ENCODE results near the gene LAGE3. TPM values are rescaled to one million over a fixed set of nuclear protein-coding genes. Genes with fewer than 3 reads are reported as not detected.

Gene LAGE3
- total and polyA plus RNA-seq, 3 donors from 2014 or later, result 12.4 to 30.9 (median 29.1) TPM

DNA sequence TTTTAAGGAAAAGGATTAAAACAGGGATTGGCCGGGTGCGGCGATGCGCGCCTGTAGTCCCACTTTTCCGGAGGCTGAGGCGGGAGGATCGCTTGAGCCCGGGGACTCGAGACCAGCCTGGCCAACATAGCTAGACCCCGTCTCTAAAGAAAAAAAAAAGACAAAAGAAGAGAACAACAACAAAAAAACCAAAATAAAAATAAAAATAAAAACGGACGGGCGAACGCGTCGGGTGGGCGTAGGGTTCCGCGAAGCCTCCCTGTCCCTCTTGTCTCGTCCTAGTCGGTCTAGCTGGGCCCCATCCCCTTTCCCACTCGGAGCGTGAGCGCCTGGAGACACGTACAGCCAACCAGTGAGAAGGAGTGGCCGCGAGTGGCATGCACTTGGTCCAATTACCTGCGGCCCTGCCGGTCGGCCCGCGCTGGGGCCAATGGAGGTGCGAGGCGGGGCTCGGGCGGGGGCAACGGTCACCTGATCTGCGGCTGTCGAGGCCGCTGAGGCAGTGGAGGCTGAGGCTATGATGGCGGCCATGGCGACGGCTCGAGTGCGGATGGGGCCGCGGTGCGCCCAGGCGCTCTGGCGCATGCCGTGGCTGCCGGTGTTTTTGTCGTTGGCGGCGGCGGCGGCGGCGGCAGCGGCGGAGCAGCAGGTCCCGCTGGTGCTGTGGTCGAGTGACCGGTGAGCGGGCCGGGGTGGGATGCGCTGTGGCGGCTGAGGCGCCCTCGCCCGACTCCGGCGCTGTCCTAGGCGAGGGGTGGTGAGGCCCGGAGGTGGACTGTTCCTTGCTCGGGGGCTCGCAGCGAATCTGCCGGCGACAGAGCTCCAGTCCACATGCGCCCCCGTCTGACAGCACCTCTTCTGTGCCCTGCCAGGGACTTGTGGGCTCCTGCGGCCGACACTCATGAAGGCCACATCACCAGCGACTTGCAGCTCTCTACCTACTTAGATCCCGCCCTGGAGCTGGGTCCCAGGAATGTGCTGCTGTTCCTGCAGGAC, 50.6 kb downstream of the LAGE3 start, which contains the start of gene ATP6AP1:
TSS of gene ATP6AP1 (plus strand) at position 502 of the 996 bp plus-strand sequence. CDS start at position 518, 16 bp downstream.
- DNase-seq, result peak; percentile 93
- Histone ChIP-seq H3K27me3 (no peaks in the 10 kb centered on the region), H3K4me1 (no peaks in the 10 kb centered on the region), H3K9me3 (no peaks in the 10 kb centered on the region), H3K27ac (peak within 1 kb of the TSS; percentile 55 to 58), H3K4me3 (peak within 1 kb of the TSS; percentile 64 to 76), H3K36me3 (ENCODE audit: low read depth, missing control alignments) (no peaks in the 10 kb centered on the region)
- TF ChIP-seq CTCF (IDR thresholded peaks at IDR 0.05) (no peak), POLR2A (IDR thresholded peaks at IDR 0.05) (no peak)
- 11 to 13% methylated on average over 5 to 37 of the region's 87 CpGs for WGBS, 2 donors
- intact Hi-C loops (cut with DNase I; ENCODE audit: low total_unique reads), result no loop called here

Small RNA genes within 50 kb of the gene (microRNA-seq; reads per million reads assigned to microRNA genes)
- 4.2 to 6.2 reads per million in 2 donors for gene MIR6858 (ENCODE audit: borderline number of aligned reads in 2 of 2, borderline replicate concordance in 1 of 2)

Small RNA genes within 50 kb of the gene (small RNA-seq; reads per million reads assigned to genes)
- gene MIR6858 (0 to 0.19 reads per million in 2 donors), gene RN7SL697P (0 reads per million in 2 donors)

Other genes with a start within 250 kb of the LAGE3 start
- not detected for gene OPN1MW3, start 221.7 kb downstream of the LAGE3 start, total RNA-seq
- gene OPN1MW3, start 221.7 kb downstream of the LAGE3 start, polyA plus RNA-seq (ENCODE audit: insufficient read depth, low read depth, low replicate concordance), result not detected
- gene TEX28, start 184.2 kb downstream of the LAGE3 start, total RNA-seq, result 1 to 10 TPM; 4.2 to 6.4 TPM
- gene TEX28, start 184.2 kb downstream of the LAGE3 start, polyA plus RNA-seq (ENCODE audit: insufficient read depth, low read depth, low replicate concordance), result 9.0 TPM
- 100 to 1,000 TPM; 224 to 268 TPM for gene TKTL1, start 183.5 kb downstream of the LAGE3 start, total RNA-seq
- gene TKTL1, start 183.5 kb downstream of the LAGE3 start, polyA plus RNA-seq (ENCODE audit: insufficient read depth, low read depth, low replicate concordance), result 233 TPM
- 100 to 1,000 TPM; 400 to 532 TPM for gene FLNA, start 104.6 kb downstream of the LAGE3 start, total RNA-seq
- gene FLNA, start 104.6 kb downstream of the LAGE3 start, polyA plus RNA-seq (ENCODE audit: insufficient read depth, low read depth, low replicate concordance), result 474 TPM
- 10 to 100 TPM; 65.6 to 69.6 TPM for gene EMD, start 100.0 kb downstream of the LAGE3 start, total RNA-seq
- 74.2 TPM for gene EMD, start 100.0 kb downstream of the LAGE3 start, polyA plus RNA-seq (ENCODE audit: insufficient read depth, low read depth, low replicate concordance)
- gene RPL10, start 80.9 kb downstream of the LAGE3 start, total RNA-seq, result 1,000 to 10,000 TPM in 1 of 2 donors, 100 to 1,000 TPM in 1; 925 to 1,913 TPM
- gene RPL10, start 80.9 kb downstream of the LAGE3 start, polyA plus RNA-seq (ENCODE audit: insufficient read depth, low read depth, low replicate concordance), result 1,423 TPM
- gene DNASE1L1, start 70.0 kb downstream of the LAGE3 start, total RNA-seq, result 10 to 100 TPM; 36.5 to 42.2 TPM
- gene DNASE1L1, start 70.0 kb downstream of the LAGE3 start, polyA plus RNA-seq (ENCODE audit: insufficient read depth, low read depth, low replicate concordance), result 18.5 TPM
- 10 to 100 TPM; 32.1 to 48.7 TPM for gene TAFAZZIN, start 67.7 kb downstream of the LAGE3 start, total RNA-seq
- gene TAFAZZIN, start 67.7 kb downstream of the LAGE3 start, polyA plus RNA-seq (ENCODE audit: insufficient read depth, low read depth, low replicate concordance), result 11.8 TPM
- gene ATP6AP1, start 50.6 kb downstream of the LAGE3 start, total RNA-seq, result 100 to 1,000 TPM in 1 of 2 donors, 10 to 100 TPM in 1; 95.1 to 158 TPM
- 119 TPM for gene ATP6AP1, start 50.6 kb downstream of the LAGE3 start, polyA plus RNA-seq (ENCODE audit: insufficient read depth, low read depth, low replicate concordance)
- 100 to 1,000 TPM; 158 to 162 TPM for gene GDI1, start 42.1 kb downstream of the LAGE3 start, total RNA-seq
- 118 TPM for gene GDI1, start 42.1 kb downstream of the LAGE3 start, polyA plus RNA-seq (ENCODE audit: insufficient read depth, low read depth, low replicate concordance)
- gene FAM50A, start 35.1 kb downstream of the LAGE3 start, total RNA-seq, result 10 to 100 TPM; 38.4 to 38.5 TPM
- 29.6 TPM for gene FAM50A, start 35.1 kb downstream of the LAGE3 start, polyA plus RNA-seq (ENCODE audit: insufficient read depth, low read depth, low replicate concordance)
- 10 to 100 TPM; 37.3 to 63.5 TPM for gene PLXNA3, start 21.0 kb downstream of the LAGE3 start, total RNA-seq
- gene PLXNA3, start 21.0 kb downstream of the LAGE3 start, polyA plus RNA-seq (ENCODE audit: insufficient read depth, low read depth, low replicate concordance), result 24.7 TPM
- gene UBL4A, start 7.3 kb upstream of the LAGE3 start, total RNA-seq, result 10 to 100 TPM; 16.8 to 18.9 TPM
- 13.3 TPM for gene UBL4A, start 7.3 kb upstream of the LAGE3 start, polyA plus RNA-seq (ENCODE audit: insufficient read depth, low read depth, low replicate concordance)
- gene SLC10A3, start 11.3 kb upstream of the LAGE3 start, total RNA-seq, result 10 to 100 TPM; 25.0 to 26.5 TPM
- gene SLC10A3, start 11.3 kb upstream of the LAGE3 start, polyA plus RNA-seq (ENCODE audit: insufficient read depth, low read depth, low replicate concordance), result 22.4 TPM
- 10 to 100 TPM; 24.7 to 41.1 TPM for gene FAM3A, start 37.0 kb upstream of the LAGE3 start, total RNA-seq
- gene FAM3A, start 37.0 kb upstream of the LAGE3 start, polyA plus RNA-seq (ENCODE audit: insufficient read depth, low read depth, low replicate concordance), result 24.0 TPM
- gene G6PD, start 67.6 kb upstream of the LAGE3 start, total RNA-seq, result 100 to 1,000 TPM; 263 to 419 TPM
- 206 TPM for gene G6PD, start 67.6 kb upstream of the LAGE3 start, polyA plus RNA-seq (ENCODE audit: insufficient read depth, low read depth, low replicate concordance)
- 10 to 100 TPM; 28.1 to 38.7 TPM for gene IKBKG, start 68.3 kb upstream of the LAGE3 start, total RNA-seq
- 27.9 TPM for gene IKBKG, start 68.3 kb upstream of the LAGE3 start, polyA plus RNA-seq (ENCODE audit: insufficient read depth, low read depth, low replicate concordance)
- gene CTAG1A, start 105.9 kb upstream of the LAGE3 start, total RNA-seq, result 10 to 100 TPM; 14.7 to 18.1 TPM
- gene CTAG1A, start 105.9 kb upstream of the LAGE3 start, polyA plus RNA-seq (ENCODE audit: insufficient read depth, low read depth, low replicate concordance), result 7.1 TPM
- gene CTAG1B, start 140.0 kb upstream of the LAGE3 start, total RNA-seq, result 10 to 100 TPM; 18.0 to 20.3 TPM
- gene CTAG1B, start 140.0 kb upstream of the LAGE3 start, polyA plus RNA-seq (ENCODE audit: insufficient read depth, low read depth, low replicate concordance), result 7.1 TPM
- 10 to 100 TPM; 17.3 to 27.6 TPM for gene CTAG2, start 174.3 kb upstream of the LAGE3 start, total RNA-seq
- 8.4 TPM for gene CTAG2, start 174.3 kb upstream of the LAGE3 start, polyA plus RNA-seq (ENCODE audit: insufficient read depth, low read depth, low replicate concordance)